ENCODE results near the gene EPB41L3.

Gene EPB41L3

DNA sequence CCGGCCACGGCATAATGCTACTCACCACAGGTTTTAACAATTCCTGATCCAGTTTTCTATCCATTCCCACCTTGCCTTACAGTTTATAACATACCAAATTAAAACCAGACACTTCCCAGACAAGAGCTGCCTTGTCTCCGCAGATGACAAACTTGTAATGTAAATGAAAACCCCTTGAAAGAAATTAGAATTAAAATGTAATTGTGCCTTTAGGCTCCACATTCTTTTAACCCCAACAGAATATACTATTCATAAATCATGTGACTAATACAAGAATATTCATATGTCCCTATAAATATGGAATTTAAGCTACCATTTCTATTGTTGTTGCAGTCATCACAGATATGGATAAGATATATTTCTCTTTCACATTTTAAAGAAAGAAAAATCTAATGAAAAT is 178.4 kb downstream of the EPB41L3 start:
- no peak overlapping the region for H3K4me3 ChIP-seq
- TF ChIP-seq, protein P1, sequence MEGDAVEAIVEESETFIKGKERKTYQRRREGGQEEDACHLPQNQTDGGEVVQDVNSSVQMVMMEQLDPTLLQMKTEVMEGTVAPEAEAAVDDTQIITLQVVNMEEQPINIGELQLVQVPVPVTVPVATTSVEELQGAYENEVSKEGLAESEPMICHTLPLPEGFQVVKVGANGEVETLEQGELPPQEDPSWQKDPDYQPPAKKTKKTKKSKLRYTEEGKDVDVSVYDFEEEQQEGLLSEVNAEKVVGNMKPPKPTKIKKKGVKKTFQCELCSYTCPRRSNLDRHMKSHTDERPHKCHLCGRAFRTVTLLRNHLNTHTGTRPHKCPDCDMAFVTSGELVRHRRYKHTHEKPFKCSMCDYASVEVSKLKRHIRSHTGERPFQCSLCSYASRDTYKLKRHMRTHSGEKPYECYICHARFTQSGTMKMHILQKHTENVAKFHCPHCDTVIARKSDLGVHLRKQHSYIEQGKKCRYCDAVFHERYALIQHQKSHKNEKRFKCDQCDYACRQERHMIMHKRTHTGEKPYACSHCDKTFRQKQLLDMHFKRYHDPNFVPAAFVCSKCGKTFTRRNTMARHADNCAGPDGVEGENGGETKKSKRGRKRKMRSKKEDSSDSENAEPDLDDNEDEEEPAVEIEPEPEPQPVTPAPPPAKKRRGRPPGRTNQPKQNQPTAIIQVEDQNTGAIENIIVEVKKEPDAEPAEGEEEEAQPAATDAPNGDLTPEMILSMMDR (IDR thresholded peaks at IDR 0.05): no peak
- DNase-seq (ENCODE audit: low spot score): no peak
- H3K27ac ChIP-seq: no peak overlapping the region

DNA sequence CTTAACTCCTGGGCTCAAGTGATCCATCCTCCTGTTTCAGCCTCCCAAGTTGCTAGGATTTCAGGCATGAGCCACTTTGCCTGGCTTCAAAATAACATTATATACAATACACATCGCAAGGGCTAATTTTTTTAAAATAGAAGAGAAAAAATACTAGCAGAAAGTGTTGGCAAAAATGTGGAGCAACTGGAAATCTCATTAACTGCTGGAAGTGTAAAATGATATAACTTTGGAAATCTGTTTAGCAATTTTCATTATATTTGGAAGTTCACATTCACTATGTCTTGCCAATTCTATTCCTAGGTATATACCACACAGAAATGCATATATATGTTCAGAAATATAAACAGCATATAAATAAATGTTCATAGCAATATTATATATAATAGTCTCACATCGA is 193.2 kb downstream of the EPB41L3 start:
- TF ChIP-seq, protein P1 (IDR thresholded peaks at IDR 0.05): no peak
- Histone ChIP-seq H3K4me3 (no peak overlapping the region), H3K27ac (no peak overlapping the region)
- no peak for DNase-seq (ENCODE audit: low spot score)
